HG03025 (cell line): ENCODE data around the gene ZDHHC16.
"Not testable (repeated sequence)": the region's sequence is repeated elsewhere in the genome, so short reads cannot be mapped to it uniquely, and the experiment has no call there.

Experiments
- ATAC-seq: cut with Tn5 transposase; IDR thresholded peaks from one replicate; pipeline ENCODE4 v1.9.1; 2021; ENCODE audit warnings: mild to moderate bottlenecking, moderate library complexity; ENCODE audit not compliant: unreplicated experiment, low FRiP score

The ZDHHC16 gene

GRCh38 chr10:97475936-97476594 lies 30.1 kb downstream of the ZDHHC16 start:
- ATAC-seq: no peak

- ATAC-seq: not testable (repeated sequence)
Measured at GRCh38 chr10:97479410-97479809, 33.4 kb downstream of the ZDHHC16 start.

- no peak for ATAC-seq
Measured at GRCh38 chr10:97479939-97480338, 34.0 kb downstream of the ZDHHC16 start.

- ATAC-seq: no peak
Measured at GRCh38 chr10:97481071-97481470, 35.1 kb downstream of the ZDHHC16 start.

- no peak for ATAC-seq
Measured at GRCh38 chr10:97482381-97482780, 36.4 kb downstream of the ZDHHC16 start.

- no peak for ATAC-seq
Measured at GRCh38 chr10:97483506-97483905, 37.5 kb downstream of the ZDHHC16 start.

GRCh38 chr10:97483921-97484320 lies 37.9 kb downstream of the ZDHHC16 start:
- no peak for ATAC-seq

- ATAC-seq: no peak
Measured at GRCh38 chr10:97485647-97486281, 39.8 kb downstream of the ZDHHC16 start.

- no peak for ATAC-seq
Measured at GRCh38 chr10:97490592-97490991, 44.6 kb downstream of the ZDHHC16 start.

GRCh38 chr10:97494151-97494550 lies 48.2 kb downstream of the ZDHHC16 start:
- ATAC-seq: no peak

- ATAC-seq: no peak
Measured at GRCh38 chr10:97494863-97495506, 49.0 kb downstream of the ZDHHC16 start.

- ATAC-seq: no peak
Measured at GRCh38 chr10:97497572-97498075, 51.6 kb downstream of the ZDHHC16 start.

- ATAC-seq: peak; percentile 93
Measured at GRCh38 chr10:97498076-97498840, 52.3 kb downstream of the ZDHHC16 start, which contains the start of gene MMS19. Gene MMS19 (minus strand): TSS chr10:97498422. CDS start chr10:97498384, 38 bp downstream.

- no peak for ATAC-seq
Measured at GRCh38 chr10:97498841-97499560, 53.0 kb downstream of the ZDHHC16 start, which contains the start of gene UBTD1. Gene UBTD1 (plus strand): TSS chr10:97498924. CDS start chr10:97499204, 280 bp downstream.

- no peak for ATAC-seq
Measured at GRCh38 chr10:97499561-97500296, 53.8 kb downstream of the ZDHHC16 start.

- no peak for ATAC-seq
Measured at GRCh38 chr10:97500297-97500575, 54.3 kb downstream of the ZDHHC16 start.

GRCh38 chr10:97502916-97503315 lies 56.9 kb downstream of the ZDHHC16 start:
- ATAC-seq: no peak

- no peak for ATAC-seq
Measured at GRCh38 chr10:97503406-97503805, 57.4 kb downstream of the ZDHHC16 start.

- no peak for ATAC-seq
Measured at GRCh38 chr10:97505152-97505551, 59.2 kb downstream of the ZDHHC16 start.
